22Rv1 (cell line): Measurements from ENCODE around the gene FAU.

ENCODE experiments used
- ZFX ChIP-seq: fragments of 450-650 bp; IDR thresholded peaks from 2 replicates; pipeline ENCODE4 v1.6.1; 2017; ENCODE audit warnings: antibody characterized with exemption, borderline replicate concordance
- TF ChIP-seq, protein P1 (sequence below): fragments of 450-650 bp; IDR thresholded peaks from 2 replicates; pipeline ENCODE4 v1.5.1; 2017; ENCODE audit warnings: mild to moderate bottlenecking

DNA sequence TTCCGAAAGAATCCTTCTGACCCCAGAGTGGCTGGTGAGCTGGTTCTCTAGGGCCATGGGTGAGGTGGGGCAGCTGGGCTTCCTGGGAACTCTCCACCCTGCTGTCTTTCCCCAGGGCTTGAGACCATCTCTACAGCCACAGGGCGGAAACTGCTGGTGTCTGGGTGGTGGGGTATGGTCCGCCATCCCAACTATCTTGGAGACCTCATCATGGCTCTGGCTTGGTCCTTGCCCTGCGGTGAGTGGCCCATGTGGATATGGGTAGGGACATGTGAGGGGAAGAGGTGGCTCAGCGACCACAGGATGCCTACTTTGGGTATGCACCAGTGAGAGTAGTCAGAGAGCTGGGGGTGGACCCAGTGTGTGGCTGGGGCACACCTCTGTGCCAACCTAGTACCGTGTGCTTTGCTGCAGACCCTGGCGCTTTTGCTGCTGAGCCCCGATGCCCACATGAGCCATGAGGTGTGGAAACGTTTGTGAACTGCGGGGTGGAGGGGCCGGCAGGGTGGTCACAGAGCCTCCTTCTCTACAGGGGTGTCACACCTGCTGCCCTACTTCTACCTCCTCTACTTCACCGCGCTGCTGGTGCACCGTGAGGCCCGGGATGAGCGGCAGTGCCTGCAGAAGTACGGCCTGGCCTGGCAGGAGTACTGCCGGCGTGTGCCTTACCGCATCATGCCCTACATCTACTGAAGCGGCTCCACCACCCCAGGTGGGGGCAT lies 6.4 kb downstream of the FAU start:
- TF ChIP-seq, protein P1, sequence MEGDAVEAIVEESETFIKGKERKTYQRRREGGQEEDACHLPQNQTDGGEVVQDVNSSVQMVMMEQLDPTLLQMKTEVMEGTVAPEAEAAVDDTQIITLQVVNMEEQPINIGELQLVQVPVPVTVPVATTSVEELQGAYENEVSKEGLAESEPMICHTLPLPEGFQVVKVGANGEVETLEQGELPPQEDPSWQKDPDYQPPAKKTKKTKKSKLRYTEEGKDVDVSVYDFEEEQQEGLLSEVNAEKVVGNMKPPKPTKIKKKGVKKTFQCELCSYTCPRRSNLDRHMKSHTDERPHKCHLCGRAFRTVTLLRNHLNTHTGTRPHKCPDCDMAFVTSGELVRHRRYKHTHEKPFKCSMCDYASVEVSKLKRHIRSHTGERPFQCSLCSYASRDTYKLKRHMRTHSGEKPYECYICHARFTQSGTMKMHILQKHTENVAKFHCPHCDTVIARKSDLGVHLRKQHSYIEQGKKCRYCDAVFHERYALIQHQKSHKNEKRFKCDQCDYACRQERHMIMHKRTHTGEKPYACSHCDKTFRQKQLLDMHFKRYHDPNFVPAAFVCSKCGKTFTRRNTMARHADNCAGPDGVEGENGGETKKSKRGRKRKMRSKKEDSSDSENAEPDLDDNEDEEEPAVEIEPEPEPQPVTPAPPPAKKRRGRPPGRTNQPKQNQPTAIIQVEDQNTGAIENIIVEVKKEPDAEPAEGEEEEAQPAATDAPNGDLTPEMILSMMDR: no peak
- TF ChIP-seq ZFX: no peak
